ENCODE results near the gene PRRT3. TPM values are rescaled to one million over a fixed set of nuclear protein-coding genes. Genes with fewer than 3 reads are reported as not detected.

PRRT3 gene
- total and polyA plus RNA-seq, 2 donors (not counting 3 experiments of a cell fraction or from before 2014, with no cell fraction given) = 1.5 TPM

- H4K20me1 ChIP-seq (replicated peaks; ENCODE audit: control insufficient read depth, extremely low read depth, insufficient read depth, low read length) = no peaks in the 10 kb centered on the region
- H3K4me1 ChIP-seq (ENCODE audit: control insufficient read depth, extremely low read depth, insufficient read depth, low read length) = peaks cover 22% of the 10 kb centered on the region
- no peak overlapping the region for H3K27ac ChIP-seq (ENCODE audit: insufficient read depth, low read depth, low read length)
- intact Hi-C loops (cut with micrococcal nuclease) = no loop called here
- H3K27me3 ChIP-seq (ENCODE audit: control insufficient read depth in 2 of 2, insufficient read depth in 2 of 2, low read length in 2 of 2) = no peaks in the 10 kb centered on the region
- no peak overlapping the region for H3K9ac ChIP-seq (replicated peaks; ENCODE audit: extremely low read depth, insufficient read depth, low read length)
- dilution Hi-C loops (cut with MboI; ENCODE audit: extremely low pct_ligation_motif_present, low sequenced_read_pairs) = no loop called here
- H3K4me3 ChIP-seq (replicated peaks in 1 of 3; ENCODE audit: insufficient read depth in 1 of 3, low read depth in 1 of 3, low read length in 3 of 3) = no peak overlapping the region
- no peak overlapping the region for H2AFZ ChIP-seq (ENCODE audit: low read depth, low read length)
- BruUV-seq (replicated peaks) = no TSS peak
- no peaks in the 10 kb centered on the region for H3K79me2 ChIP-seq (ENCODE audit: control insufficient read depth, insufficient read depth, low read length)
- DNase-seq (ENCODE audit: low read depth, low spot score) (no peak), FAIRE-seq (no peak)
- ChIA-PET POLR2A (no interaction called here), CTCF (no interaction called here)
- H3K4me2 ChIP-seq (ENCODE audit: insufficient read depth, low read length) = no peak overlapping the region
- H3K9me3 ChIP-seq (replicated peaks; ENCODE audit: control insufficient read depth, insufficient read depth, low read length) = no peaks in the 10 kb centered on the region
- TF ChIP-seq EZH2 (IDR thresholded peaks at IDR 0.05; ENCODE audit: borderline replicate concordance, low read depth, low read length, severe bottlenecking) = no peak
- no peak for TF ChIP-seq CTCF (IDR thresholded peaks at IDR 0.05; ENCODE audit: extremely low read depth in 1 of 2, insufficient read depth in 1 of 2, low read depth in 1 of 2, low read length in 2 of 2)
- TF ChIP-seq JUN (IDR thresholded peaks at IDR 0.05; ENCODE audit: borderline replicate concordance, insufficient read depth, insufficient read length, low read depth) = no peak
- no peak for TF ChIP-seq GATA2 (IDR thresholded peaks at IDR 0.05; ENCODE audit: insufficient read depth, insufficient read length, low read depth, low read length)
- TF ChIP-seq FOS (IDR thresholded peaks at IDR 0.05; ENCODE audit: borderline replicate concordance, insufficient read depth, low read length) = no peak
- TF ChIP-seq POLR2A (IDR thresholded peaks at IDR 0.05; ENCODE audit: low read depth, low read length) = no peak
- TF ChIP-seq MYC (IDR thresholded peaks at IDR 0.05; ENCODE audit: low read depth, low read length) = no peak
- no peak for TF ChIP-seq POLR2AphosphoS5 (IDR thresholded peaks at IDR 0.05; ENCODE audit: insufficient read depth, low read depth, low read length)
- TF ChIP-seq, protein P1, sequence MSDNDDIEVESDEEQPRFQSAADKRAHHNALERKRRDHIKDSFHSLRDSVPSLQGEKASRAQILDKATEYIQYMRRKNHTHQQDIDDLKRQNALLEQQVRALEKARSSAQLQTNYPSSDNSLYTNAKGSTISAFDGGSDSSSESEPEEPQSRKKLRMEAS (IDR thresholded peaks at IDR 0.05; ENCODE audit: insufficient read depth, insufficient read length) = no peak
- no peaks in the 10 kb centered on the region for H3K36me3 ChIP-seq (ENCODE audit: control insufficient read depth in 2 of 2, extremely low read depth in 1 of 2, insufficient read depth in 2 of 2, low read length in 2 of 2)
- no peaks in the 10 kb centered on the region for H3K9me1 ChIP-seq (replicated peaks; ENCODE audit: control insufficient read depth, extremely low read depth, insufficient read depth, low read length)
Observed at GRCh38 chr3:9906480-9906879, 45.7 kb downstream of the PRRT3 start.
